Astrocyte (in vitro differentiated cells and primary cell): ENCODE data around the gene ARHGEF10L. TPM values are rescaled to one million over a fixed set of nuclear protein-coding genes. Genes with fewer than 3 reads are reported as not detected.

Experiments used
- DNase-seq: peaks from one replicate; pipeline ENCODE4 v3.0.0-alpha.2; 2010; ENCODE audit warnings: low read depth
- FAIRE-seq: peaks from 2 replicates; lab custom pipeline; 2011; peaks lifted over from hg19 to GRCh38; lab: Jason Lieb, UNC
- H2AFZ ChIP-seq: 2 replicates; pipeline ENCODE4 v1.6.0; 2012; ENCODE audit warnings: low read depth, low read length, inconsistent platforms
- H3K27ac ChIP-seq: 2 replicates; pipeline ENCODE4 v1.5.1; 2011; ENCODE audit warnings: low read depth, low read length, inconsistent platforms
- H3K27me3 ChIP-seq: 2 replicates; pipeline ENCODE4 v1.6.0; 2011; ENCODE audit warnings: low read length, inconsistent platforms; ENCODE audit not compliant: insufficient read depth
- H3K36me3 ChIP-seq: 2 replicates; pipeline ENCODE4 v1.5.1; 2011; ENCODE audit warnings: low read length, inconsistent platforms; ENCODE audit not compliant: insufficient read depth
- H3K4me1 ChIP-seq: 2 replicates; pipeline ENCODE4 v1.5.1; 2011; ENCODE audit warnings: low read length, inconsistent platforms; ENCODE audit not compliant: insufficient read depth
- H3K4me2 ChIP-seq: 2 replicates; pipeline ENCODE4 v1.6.0; 2012; ENCODE audit warnings: low read length, inconsistent platforms
- H3K4me3 ChIP-seq: 2 replicates; pipeline ENCODE4 v1.5.1; 2011; ENCODE audit warnings: low read depth, mild to moderate bottlenecking, low read length, inconsistent platforms; ENCODE audit not compliant: insufficient read depth
- H3K79me2 ChIP-seq: 2 replicates; pipeline ENCODE4 v1.6.0; 2012; ENCODE audit warnings: mild to moderate bottlenecking, low read length, inconsistent platforms; ENCODE audit not compliant: insufficient read depth
- H3K9ac ChIP-seq: 2 replicates; pipeline ENCODE4 v1.6.0; 2012; ENCODE audit warnings: mild to moderate bottlenecking, low read length, inconsistent platforms
- H3K9me3 ChIP-seq: 2 replicates; pipeline ENCODE4 v1.5.1; 2012; ENCODE audit warnings: low read depth, mild to moderate bottlenecking, low read length, inconsistent platforms; ENCODE audit not compliant: insufficient read depth
- H4K20me1 ChIP-seq: 2 replicates; pipeline ENCODE4 v1.6.0; 2012; ENCODE audit warnings: low read length, inconsistent platforms; ENCODE audit not compliant: insufficient read depth
- H3K27ac Mint-ChIP-seq: one replicate; pipeline ENCODE4 v1.8.0; 2021; ENCODE audit warnings: mild to moderate bottlenecking, mixed read lengths; ENCODE audit not compliant: unreplicated experiment
- H3K27me3 Mint-ChIP-seq: one replicate; pipeline ENCODE4 v1.8.0; 2021; ENCODE audit warnings: low read depth, mixed read lengths; ENCODE audit not compliant: unreplicated experiment
- H3K36me3 Mint-ChIP-seq: one replicate; pipeline ENCODE4 v1.8.0; 2021; ENCODE audit warnings: low read depth, mixed read lengths; ENCODE audit not compliant: unreplicated experiment
- H3K4me1 Mint-ChIP-seq: one replicate; pipeline ENCODE4 v1.8.0; 2021; ENCODE audit warnings: low read depth, mixed read lengths; ENCODE audit not compliant: unreplicated experiment
- H3K4me3 Mint-ChIP-seq: one replicate; pipeline ENCODE4 v1.8.0; 2021; ENCODE audit warnings: mild to moderate bottlenecking, moderate library complexity, mixed read lengths; ENCODE audit not compliant: unreplicated experiment
- H3K9me3 Mint-ChIP-seq: one replicate; pipeline ENCODE4 v1.8.0; 2021; ENCODE audit warnings: mild to moderate bottlenecking, mixed read lengths; ENCODE audit not compliant: unreplicated experiment
- CTCF ChIP-seq: IDR thresholded peaks from 2 replicates; pipeline ENCODE4 v1.5.1; 2011; ENCODE audit warnings: low read depth, mild to moderate bottlenecking, inconsistent platforms, low read length, moderate library complexity; ENCODE audit not compliant: insufficient read depth
- EZH2 ChIP-seq: IDR thresholded peaks from 2 replicates; pipeline ENCODE4 v1.6.1; 2012; ENCODE audit warnings: mild to moderate bottlenecking, low read length, inconsistent platforms; ENCODE audit not compliant: insufficient read depth
- total RNA-seq: library from RNA; stranded (reverse); gene quantifications from 2 replicates; pipeline ENCODE4 v1.2.1, GENCODE V29; 2021

The ARHGEF10L gene
- total RNA-seq, 1 donor from 2014 or later: 14.2 TPM

DNA sequence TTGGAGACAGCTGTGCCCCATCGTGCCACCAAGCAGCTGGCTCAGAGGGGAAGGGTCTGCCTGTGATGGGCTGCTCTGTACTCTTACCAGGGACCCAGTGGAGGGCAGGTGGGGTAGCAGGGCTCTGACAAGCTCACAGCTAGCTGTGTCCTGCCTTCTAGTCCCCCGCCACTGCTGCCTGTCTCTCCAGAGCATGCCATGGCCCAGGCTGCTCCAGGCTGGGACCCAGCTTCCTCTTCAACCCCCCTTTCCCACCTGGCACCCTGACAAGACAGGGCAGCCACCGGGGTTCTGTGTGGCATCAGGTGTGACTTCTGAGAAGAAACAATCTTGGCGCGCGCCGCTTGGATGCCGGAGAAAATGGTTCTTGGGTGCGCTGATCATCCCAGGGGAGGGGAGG is 123.3 kb downstream of the ARHGEF10L start:
- H3K9me3 Mint-ChIP-seq: no peaks in the 10 kb centered on the region
- Histone ChIP-seq H4K20me1 (peaks cover 17% of the 10 kb centered on the region), H3K4me3 (no peak overlapping the region), H3K36me3 (peaks cover 3% of the 10 kb centered on the region), H3K27me3 (no peaks in the 10 kb centered on the region), H3K9me3 (no peaks in the 10 kb centered on the region), H3K4me1 (no peaks in the 10 kb centered on the region), H3K9ac (no peak overlapping the region), H3K27ac (no peak overlapping the region), H3K4me2 (no peak overlapping the region), H2AFZ (no peak overlapping the region), H3K79me2 (no peaks in the 10 kb centered on the region)
- H3K4me3 Mint-ChIP-seq: no peak overlapping the region
- DNase-seq (no peak), FAIRE-seq (no peak)
- no peaks in the 10 kb centered on the region for H3K27me3 Mint-ChIP-seq
- no peaks in the 10 kb centered on the region for H3K4me1 Mint-ChIP-seq
- H3K27ac Mint-ChIP-seq: no peak overlapping the region
- TF ChIP-seq CTCF (no peak), EZH2 (no peak)
- H3K36me3 Mint-ChIP-seq: peaks cover 10% of the 10 kb centered on the region

DNA sequence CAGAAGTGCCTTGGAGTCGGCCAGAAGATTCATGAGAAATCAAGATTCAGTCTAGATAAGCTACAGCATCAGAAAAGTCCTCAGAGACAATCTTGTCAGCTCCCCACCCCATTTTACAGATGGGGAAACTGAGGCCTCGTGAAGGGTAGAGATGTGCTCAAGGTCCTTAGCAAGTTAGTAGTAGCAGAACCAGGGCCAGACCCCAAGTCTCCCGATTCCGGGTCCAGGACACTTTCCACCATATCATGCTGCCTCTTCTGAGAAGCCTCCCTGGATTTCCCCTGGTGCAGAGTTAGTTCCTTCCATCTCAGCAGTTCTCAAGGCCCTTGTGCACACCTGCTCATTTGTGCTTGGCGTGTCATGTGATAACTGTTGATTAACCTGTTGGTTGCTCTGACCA is 124.1 kb downstream of the ARHGEF10L start:
- Histone ChIP-seq H3K36me3 (peaks cover 3% of the 10 kb centered on the region), H3K27ac (no peak overlapping the region), H2AFZ (no peak overlapping the region), H3K9ac (no peak overlapping the region), H3K4me3 (no peak overlapping the region), H4K20me1 (peaks cover 17% of the 10 kb centered on the region), H3K4me2 (no peak overlapping the region), H3K4me1 (no peaks in the 10 kb centered on the region), H3K9me3 (no peaks in the 10 kb centered on the region), H3K79me2 (no peaks in the 10 kb centered on the region), H3K27me3 (no peaks in the 10 kb centered on the region)
- peaks cover 10% of the 10 kb centered on the region for H3K36me3 Mint-ChIP-seq
- FAIRE-seq (no peak), DNase-seq (no peak)
- no peaks in the 10 kb centered on the region for H3K9me3 Mint-ChIP-seq
- no peak overlapping the region for H3K27ac Mint-ChIP-seq
- TF ChIP-seq EZH2 (no peak), CTCF (no peak)
- H3K4me1 Mint-ChIP-seq: no peaks in the 10 kb centered on the region
- H3K27me3 Mint-ChIP-seq: no peaks in the 10 kb centered on the region
- H3K4me3 Mint-ChIP-seq: no peak overlapping the region

DNA sequence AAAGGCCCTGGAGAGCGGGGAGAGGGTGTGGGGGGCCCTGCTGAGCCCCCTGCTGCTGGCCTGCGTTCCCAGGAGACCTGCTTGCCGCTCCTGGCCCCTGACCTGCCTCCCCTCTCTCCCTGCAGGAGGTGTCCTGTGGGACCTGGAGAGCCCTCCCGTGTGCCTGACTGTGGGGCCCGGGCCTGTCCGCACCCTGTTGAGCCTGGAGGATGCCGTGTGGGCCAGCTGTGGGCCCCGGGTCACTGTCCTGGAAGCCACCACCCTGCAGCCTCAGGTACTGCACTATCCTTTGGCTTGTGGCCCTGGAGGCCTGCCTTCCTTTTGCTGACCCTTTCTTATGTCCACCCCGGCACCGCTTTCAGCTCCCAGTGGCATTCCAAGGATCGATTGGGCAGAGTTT is 124.8 kb downstream of the ARHGEF10L start:
- Histone ChIP-seq H3K4me1 (no peaks in the 10 kb centered on the region), H3K36me3 (peaks cover 3% of the 10 kb centered on the region), H3K27me3 (no peaks in the 10 kb centered on the region), H3K9me3 (no peaks in the 10 kb centered on the region), H3K79me2 (no peaks in the 10 kb centered on the region), H4K20me1 (peaks cover 17% of the 10 kb centered on the region), H2AFZ (no peak overlapping the region), H3K9ac (no peak overlapping the region), H3K4me3 (no peak overlapping the region), H3K27ac (no peak overlapping the region), H3K4me2 (no peak overlapping the region)
- Mint-ChIP-seq H3K27ac (no peak overlapping the region), H3K36me3 (peaks cover 12% of the 10 kb centered on the region), H3K4me1 (no peaks in the 10 kb centered on the region), H3K9me3 (no peaks in the 10 kb centered on the region), H3K4me3 (no peak overlapping the region), H3K27me3 (no peaks in the 10 kb centered on the region)
- DNase-seq: no peak
- FAIRE-seq: no peak
- TF ChIP-seq CTCF: no peak
- TF ChIP-seq EZH2: no peak
